Upper lobe of left lung (tissue), 6 donors: ENCODE data around the gene LGMN. TPM values are rescaled to one million over a fixed set of nuclear protein-coding genes. Genes with fewer than 3 reads are reported as not detected.

Source experiments
- ATAC-seq, 2 donors: fragments of 200-7000 bp; cut with Tn5 transposase; one replicate each; pipeline ENCODE4 v1.9.1; 2022; ENCODE audit warnings: mild to moderate bottlenecking in 2 of 2, moderate library complexity in 2 of 2; ENCODE audit not compliant: low FRiP score in 2 of 2
- DNase-seq, 2 donors: peaks; one replicate each; pipeline ENCODE4 v3.0.0-alpha.2; 2019 to 2020
- H3K27ac ChIP-seq, 4 donors: fragments of 200-600 bp; sonication (generic); one replicate each; pipeline ENCODE4 v1.5.1; 2016 to 2019
- H3K27me3 ChIP-seq, 4 donors: fragments of 200-600 bp; sonication (generic); one replicate each; pipeline ENCODE4 v1.5.1; 2017 to 2019
- H3K36me3 ChIP-seq, 4 donors: fragments of 200-600 bp; sonication (generic); one replicate each; pipeline ENCODE4 v1.5.1; 2016 to 2019
- H3K4me1 ChIP-seq, 4 donors: fragments of 200-600 bp; sonication (generic); one replicate each; pipeline ENCODE4 v1.5.1; 2018 to 2019
- H3K4me3 ChIP-seq, 4 donors: fragments of 200-600 bp; sonication (generic); one replicate each; pipeline ENCODE4 v1.5.1; 2017 to 2019; ENCODE audit warnings: mild to moderate bottlenecking in 2 of 4, moderate library complexity in 1 of 4
- H3K9me3 ChIP-seq, 4 donors: fragments of 200-600 bp; sonication (generic); one replicate each; pipeline ENCODE4 v1.5.1; 2018 to 2019
- CTCF ChIP-seq, 6 experiments: fragments of 450-650 bp in 4 of 6; fragments of 200-600 bp in 2 of 6; sonication (generic) in 2 of 6; IDR thresholded peaks; one replicate each; pipeline ENCODE4 v1.5.1; 2016 to 2019; ENCODE audit warnings: antibody characterized with exemption in 6 of 6
- EP300 ChIP-seq, 4 donors: sonication (generic); formaldehyde crosslinking; IDR thresholded peaks; one replicate each; pipeline ENCODE4 v1.5.1; 2017; ENCODE audit warnings: antibody characterized with exemption in 4 of 4, control low read depth in 2 of 4
- POLR2A ChIP-seq, 4 donors: fragments of 450-650 bp; IDR thresholded peaks; one replicate each; pipeline ENCODE4 v1.5.1; 2016 to 2017; ENCODE audit warnings: antibody characterized with exemption in 4 of 4, mild to moderate bottlenecking in 2 of 4
- POLR2AphosphoS5 ChIP-seq, 2 donors: sonication (generic); formaldehyde crosslinking; IDR thresholded peaks; one replicate each; pipeline ENCODE4 v1.5.1; 2017; ENCODE audit warnings: antibody characterized with exemption in 2 of 2
- WGBS, 2 donors: methylation state at CpG; one replicate each; pipeline ENCODE4 v1.1.5; 2017 to 2018; 5-methylcytosine and 5-hydroxymethylcytosine counted together
- total RNA-seq, 6 donors: library from RNA; depleted of rRNA in 4 of 6; stranded (reverse); fragments of >200 nt in 4 of 6; gene quantifications; one replicate each; pipeline versions ENCODE4 v1.1.0 to v1.2.1, GENCODE V29; 2016 to 2021
- donor health status: DM: no; HTN: no; CAD: no; lungs with moderate emphysema.
- donor health status: DM: no; HTN: yes; CAD: no; lungs with severe emphysema.

LGMN gene
- total RNA-seq, 6 donors from 2014 or later = 53.4 to 222 (median 123) TPM

- no peak for DNase-seq
- 81 to 85% methylated on average over 6 to 9 of the region's 9 CpGs for WGBS, 2 donors
Measured at GRCh38 chr14:92686411-92686899, 62.0 kb downstream of the LGMN start.

DNA sequence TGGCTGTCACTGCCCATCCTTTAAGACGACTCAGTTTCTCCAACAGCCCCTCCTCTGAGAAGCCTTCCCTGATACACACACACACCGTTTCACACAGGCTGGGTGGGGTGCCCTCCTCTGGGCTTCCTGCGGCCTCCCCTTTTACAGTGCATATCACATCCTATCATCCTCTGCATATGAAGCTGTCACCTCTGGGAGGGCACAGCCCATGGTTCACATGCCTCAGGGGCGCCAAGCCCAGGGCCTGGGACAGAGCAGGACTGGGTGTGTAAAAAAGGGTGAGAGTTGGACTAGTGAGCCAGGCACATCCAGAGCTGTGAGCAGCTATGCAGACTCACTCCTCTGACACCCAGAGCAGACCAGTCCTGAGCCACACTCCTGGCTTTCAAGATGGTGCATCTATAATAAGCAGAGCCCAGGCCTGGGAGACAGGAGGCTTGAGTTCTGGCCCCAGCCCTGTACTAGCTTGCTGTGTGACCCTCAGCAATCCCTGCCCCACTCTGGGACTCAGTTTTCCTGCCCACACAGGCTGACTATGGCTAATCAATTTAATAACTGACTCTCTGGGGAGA lies 62.6 kb downstream of the LGMN start:
- TF ChIP-seq POLR2A (IDR thresholded peaks at IDR 0.05) (no peak), CTCF (IDR thresholded peaks at IDR 0.05) (no peak), EP300 (IDR thresholded peaks at IDR 0.05) (no peak), POLR2AphosphoS5 (IDR thresholded peaks at IDR 0.05) (no peak)
- 96% methylated on average over 3 to 4 of the region's 4 CpGs for WGBS, 2 donors
- no peaks in the 10 kb centered on the region for H3K9me3 ChIP-seq
- H3K4me1 ChIP-seq = peaks cover 11 to 20% (median 16%) of the 10 kb centered on the region in 4 donors
- ATAC-seq = no peak
- peaks cover 2 to 76% (median 42%) of the 10 kb centered on the region in 4 donors for H3K36me3 ChIP-seq
- no peak overlapping the region for H3K4me3 ChIP-seq
- H3K27ac ChIP-seq = peak overlapping the region in 1 of 4 donors; percentile 4
- no peak for DNase-seq
- no peaks in the 10 kb centered on the region for H3K27me3 ChIP-seq

More at GRCh38 chr14:92686411-92686899, 62.0 kb downstream of the LGMN start:
- Histone ChIP-seq H3K27me3 (no peaks in the 10 kb centered on the region), H3K27ac (peak overlapping the region in 1 of 4 donors; percentile 4), H3K9me3 (no peaks in the 10 kb centered on the region), H3K4me1 (peaks cover 5 to 14% (median 10%) of the 10 kb centered on the region in 4 donors), H3K36me3 (peaks cover 2 to 71% (median 42%) of the 10 kb centered on the region in 4 donors), H3K4me3 (peak overlapping the region in 1 of 4 donors; percentile 53)
- ATAC-seq = peak; percentile 1 to 17
- no peak for TF ChIP-seq CTCF (IDR thresholded peaks at IDR 0.05)

DNA sequence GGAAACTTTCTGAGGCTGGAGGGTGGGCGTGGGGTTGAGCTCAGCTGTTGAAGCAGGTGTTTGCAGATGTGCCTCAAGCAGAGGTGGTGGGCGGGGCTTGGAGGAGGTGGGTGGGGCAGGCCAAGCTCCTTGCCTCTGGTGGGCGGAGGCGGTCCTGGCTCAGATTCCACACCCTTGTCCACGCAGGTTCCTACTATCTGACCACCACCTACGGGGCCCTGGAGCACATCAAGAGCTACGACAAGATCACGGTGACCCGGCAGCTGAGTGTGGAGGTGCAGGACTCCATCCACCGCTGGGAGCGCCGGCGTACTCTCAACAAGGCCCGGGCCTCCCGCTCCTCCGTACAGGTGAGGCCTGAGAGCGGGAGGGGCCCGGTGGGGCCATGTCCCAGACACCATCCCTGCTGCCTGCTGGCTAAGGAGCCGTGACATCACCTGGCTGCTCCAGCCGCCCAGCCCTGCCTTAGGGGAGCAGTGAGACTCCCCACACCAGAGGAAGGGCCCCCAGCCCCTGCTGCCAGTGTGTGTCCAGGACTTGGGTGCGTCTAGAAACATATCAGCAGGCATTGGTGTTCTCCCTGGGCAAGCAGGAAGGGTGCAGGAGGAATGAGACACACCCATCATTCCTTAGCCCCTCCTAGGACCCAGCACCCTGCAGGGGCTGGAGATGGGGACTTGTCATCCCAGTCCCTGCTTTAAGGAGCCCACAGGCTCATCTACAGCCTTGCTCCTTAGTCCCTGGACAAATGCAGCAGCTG lies 63.4 kb downstream of the LGMN start:
- Histone ChIP-seq H3K9me3 (no peaks in the 10 kb centered on the region), H3K4me3 (no peak overlapping the region), H3K27me3 (no peaks in the 10 kb centered on the region), H3K4me1 (peaks cover 13 to 24% (median 19%) of the 10 kb centered on the region in 4 donors), H3K36me3 (peaks cover 2 to 77% (median 44%) of the 10 kb centered on the region in 4 donors), H3K27ac (no peak overlapping the region)
- no peak for TF ChIP-seq POLR2A (IDR thresholded peaks at IDR 0.05)
- TF ChIP-seq POLR2AphosphoS5 (IDR thresholded peaks at IDR 0.05) = no peak
- no peak for TF ChIP-seq CTCF (IDR thresholded peaks at IDR 0.05)
- TF ChIP-seq EP300 (IDR thresholded peaks at IDR 0.05) = no peak
- 85 to 93% methylated on average over 8 to 11 of the region's 21 CpGs for WGBS, 2 donors
- no peak for ATAC-seq
- peak in 1 of 2 donors; percentile 75 for DNase-seq

GRCh38 chr14:92683041-92683440 lies 65.4 kb downstream of the LGMN start:
- Histone ChIP-seq H3K36me3 (peaks cover 2 to 78% (median 46%) of the 10 kb centered on the region in 4 donors), H3K27me3 (no peaks in the 10 kb centered on the region), H3K27ac (no peak overlapping the region), H3K4me1 (peaks cover 13 to 24% (median 19%) of the 10 kb centered on the region in 4 donors), H3K4me3 (no peak overlapping the region), H3K9me3 (no peaks in the 10 kb centered on the region)
- TF ChIP-seq CTCF (IDR thresholded peaks at IDR 0.05) = no peak
- TF ChIP-seq EP300 (IDR thresholded peaks at IDR 0.05) = no peak
- TF ChIP-seq POLR2AphosphoS5 (IDR thresholded peaks at IDR 0.05) = no peak
- no peak for TF ChIP-seq POLR2A (IDR thresholded peaks at IDR 0.05)
- 93 to 95% methylated on average over 8 of the region's 8 CpGs for WGBS, 2 donors
- ATAC-seq = no peak
- no peak for DNase-seq
